ENCODE data around the gene IZUMO4.

Gene IZUMO4

GRCh38 chr19:2116507-2116906, 19.8 kb downstream of the IZUMO4 start:
- Histone ChIP-seq H3K36me3 (ENCODE audit: insufficient read depth, low read depth, low read length) (peaks cover 98% of the 10 kb centered on the region), H3K27ac (ENCODE audit: low read length) (no peak overlapping the region), H3K27me3 (ENCODE audit: insufficient read depth, low read length) (no peaks in the 10 kb centered on the region), H3K4me3 (ENCODE audit: low read length) (no peak overlapping the region), H3K9me3 (ENCODE audit: insufficient read depth, low read depth, low read length) (no peaks in the 10 kb centered on the region), H3K4me1 (ENCODE audit: insufficient read depth, low read length) (no peaks in the 10 kb centered on the region), H3K9ac (ENCODE audit: low read depth, low read length) (no peak overlapping the region)

- Histone ChIP-seq H3K9me3 (ENCODE audit: insufficient read depth, low read depth, low read length) (no peaks in the 10 kb centered on the region), H3K4me3 (ENCODE audit: low read length) (no peak overlapping the region), H3K4me1 (ENCODE audit: insufficient read depth, low read length) (no peaks in the 10 kb centered on the region), H3K9ac (ENCODE audit: low read depth, low read length) (no peak overlapping the region), H3K36me3 (ENCODE audit: insufficient read depth, low read depth, low read length) (peaks cover 98% of the 10 kb centered on the region), H3K27ac (ENCODE audit: low read length) (no peak overlapping the region), H3K27me3 (ENCODE audit: insufficient read depth, low read length) (no peaks in the 10 kb centered on the region)
Observed at GRCh38 chr19:2117215-2117960, 20.7 kb downstream of the IZUMO4 start.

GRCh38 chr19:2118438-2118837, 21.7 kb downstream of the IZUMO4 start:
- Histone ChIP-seq H3K27ac (ENCODE audit: low read length) (no peak overlapping the region), H3K4me3 (ENCODE audit: low read length) (no peak overlapping the region), H3K4me1 (ENCODE audit: insufficient read depth, low read length) (no peaks in the 10 kb centered on the region), H3K9ac (ENCODE audit: low read depth, low read length) (no peak overlapping the region), H3K36me3 (ENCODE audit: insufficient read depth, low read depth, low read length) (peaks cover 100% of the 10 kb centered on the region), H3K9me3 (ENCODE audit: insufficient read depth, low read depth, low read length) (no peaks in the 10 kb centered on the region), H3K27me3 (ENCODE audit: insufficient read depth, low read length) (no peaks in the 10 kb centered on the region)

- Histone ChIP-seq H3K4me1 (ENCODE audit: insufficient read depth, low read length) (no peaks in the 10 kb centered on the region), H3K9me3 (ENCODE audit: insufficient read depth, low read depth, low read length) (no peaks in the 10 kb centered on the region), H3K4me3 (ENCODE audit: low read length) (no peak overlapping the region), H3K36me3 (ENCODE audit: insufficient read depth, low read depth, low read length) (peaks cover 100% of the 10 kb centered on the region), H3K27ac (ENCODE audit: low read length) (no peak overlapping the region), H3K9ac (ENCODE audit: low read depth, low read length) (no peak overlapping the region), H3K27me3 (ENCODE audit: insufficient read depth, low read length) (no peaks in the 10 kb centered on the region)
Observed at GRCh38 chr19:2119921-2120785, 23.4 kb downstream of the IZUMO4 start.

- Histone ChIP-seq H3K27ac (ENCODE audit: low read length) (no peak overlapping the region), H3K27me3 (ENCODE audit: insufficient read depth, low read length) (no peaks in the 10 kb centered on the region), H3K4me3 (ENCODE audit: low read length) (no peak overlapping the region), H3K36me3 (ENCODE audit: insufficient read depth, low read depth, low read length) (peaks cover 100% of the 10 kb centered on the region), H3K9me3 (ENCODE audit: insufficient read depth, low read depth, low read length) (no peaks in the 10 kb centered on the region), H3K4me1 (ENCODE audit: insufficient read depth, low read length) (no peaks in the 10 kb centered on the region), H3K9ac (ENCODE audit: low read depth, low read length) (no peak overlapping the region)
Observed at GRCh38 chr19:2120821-2121220, 24.1 kb downstream of the IZUMO4 start.

- H3K4me1 ChIP-seq (ENCODE audit: insufficient read depth, low read length): no peaks in the 10 kb centered on the region
- H3K27ac ChIP-seq (ENCODE audit: low read length): no peak overlapping the region
- H3K9me3 ChIP-seq (ENCODE audit: insufficient read depth, low read depth, low read length): no peaks in the 10 kb centered on the region
- H3K36me3 ChIP-seq (ENCODE audit: insufficient read depth, low read depth, low read length): peaks cover 99% of the 10 kb centered on the region
- no peaks in the 10 kb centered on the region for H3K27me3 ChIP-seq (ENCODE audit: insufficient read depth, low read length)
- no peak overlapping the region for H3K4me3 ChIP-seq (ENCODE audit: low read length)
- no peak overlapping the region for H3K9ac ChIP-seq (ENCODE audit: low read depth, low read length)
Observed at GRCh38 chr19:2121416-2122051, 24.8 kb downstream of the IZUMO4 start.

- H3K4me3 ChIP-seq (ENCODE audit: low read length): no peak overlapping the region
- peaks cover 99% of the 10 kb centered on the region for H3K36me3 ChIP-seq (ENCODE audit: insufficient read depth, low read depth, low read length)
- no peaks in the 10 kb centered on the region for H3K27me3 ChIP-seq (ENCODE audit: insufficient read depth, low read length)
- no peak overlapping the region for H3K27ac ChIP-seq (ENCODE audit: low read length)
- H3K9me3 ChIP-seq (ENCODE audit: insufficient read depth, low read depth, low read length): no peaks in the 10 kb centered on the region
- H3K4me1 ChIP-seq (ENCODE audit: insufficient read depth, low read length): no peaks in the 10 kb centered on the region
- H3K9ac ChIP-seq (ENCODE audit: low read depth, low read length): no peak overlapping the region
Observed at GRCh38 chr19:2122251-2122650, 25.5 kb downstream of the IZUMO4 start.

- no peaks in the 10 kb centered on the region for H3K27me3 ChIP-seq (ENCODE audit: insufficient read depth, low read length)
- H3K36me3 ChIP-seq (ENCODE audit: insufficient read depth, low read depth, low read length): peaks cover 99% of the 10 kb centered on the region
- no peak overlapping the region for H3K27ac ChIP-seq (ENCODE audit: low read length)
- no peaks in the 10 kb centered on the region for H3K4me1 ChIP-seq (ENCODE audit: insufficient read depth, low read length)
- no peaks in the 10 kb centered on the region for H3K9me3 ChIP-seq (ENCODE audit: insufficient read depth, low read depth, low read length)
- H3K4me3 ChIP-seq (ENCODE audit: low read length): no peak overlapping the region
- H3K9ac ChIP-seq (ENCODE audit: low read depth, low read length): no peak overlapping the region
Observed at GRCh38 chr19:2122982-2123381, 26.3 kb downstream of the IZUMO4 start.

- peaks cover 93% of the 10 kb centered on the region for H3K36me3 ChIP-seq (ENCODE audit: insufficient read depth, low read depth, low read length)
- no peaks in the 10 kb centered on the region for H3K9me3 ChIP-seq (ENCODE audit: insufficient read depth, low read depth, low read length)
- no peak overlapping the region for H3K4me3 ChIP-seq (ENCODE audit: low read length)
- H3K9ac ChIP-seq (ENCODE audit: low read depth, low read length): no peak overlapping the region
- H3K27ac ChIP-seq (ENCODE audit: low read length): no peak overlapping the region
- no peaks in the 10 kb centered on the region for H3K4me1 ChIP-seq (ENCODE audit: insufficient read depth, low read length)
- H3K27me3 ChIP-seq (ENCODE audit: insufficient read depth, low read length): no peaks in the 10 kb centered on the region
Observed at GRCh38 chr19:2123682-2124387, 27.1 kb downstream of the IZUMO4 start.

GRCh38 chr19:2126879-2127518, 30.3 kb downstream of the IZUMO4 start:
- Histone ChIP-seq H3K9ac (ENCODE audit: low read depth, low read length) (no peak overlapping the region), H3K27me3 (ENCODE audit: insufficient read depth, low read length) (no peaks in the 10 kb centered on the region), H3K27ac (ENCODE audit: low read length) (no peak overlapping the region), H3K36me3 (ENCODE audit: insufficient read depth, low read depth, low read length) (peaks cover 92% of the 10 kb centered on the region), H3K4me1 (ENCODE audit: insufficient read depth, low read length) (no peaks in the 10 kb centered on the region), H3K4me3 (ENCODE audit: low read length) (no peak overlapping the region), H3K9me3 (ENCODE audit: insufficient read depth, low read depth, low read length) (no peaks in the 10 kb centered on the region)

- Histone ChIP-seq H3K4me1 (ENCODE audit: insufficient read depth, low read length) (no peaks in the 10 kb centered on the region), H3K27ac (ENCODE audit: low read length) (no peak overlapping the region), H3K27me3 (ENCODE audit: insufficient read depth, low read length) (no peaks in the 10 kb centered on the region), H3K4me3 (ENCODE audit: low read length) (no peak overlapping the region), H3K36me3 (ENCODE audit: insufficient read depth, low read depth, low read length) (peaks cover 92% of the 10 kb centered on the region), H3K9me3 (ENCODE audit: insufficient read depth, low read depth, low read length) (no peaks in the 10 kb centered on the region), H3K9ac (ENCODE audit: low read depth, low read length) (no peak overlapping the region)
Observed at GRCh38 chr19:2127758-2128157, 31.0 kb downstream of the IZUMO4 start.

Data from iPS-20b (cell line).